ENCODE results near the gene ARHGAP19. TPM values are rescaled to one million over a fixed set of nuclear protein-coding genes. Genes with fewer than 3 reads are reported as not detected.

The ARHGAP19 gene
- total RNA-seq, 2 donors from 2014 or later = 38.2 to 40.2 TPM

- Mint-ChIP-seq H3K36me3 (no peaks in the 10 kb centered on the region), H3K4me1 (ENCODE audit: low read depth in 2 of 2) (peaks cover 0 to 4% of the 10 kb centered on the region in 2 donors), H3K27me3 (peaks cover 24 to 29% of the 10 kb centered on the region in 2 donors), H3K9me3 (no peaks in the 10 kb centered on the region), H3K27ac (no peak overlapping the region), H3K4me3 (no peak overlapping the region)
- DNase-seq (ENCODE audit: low spot score) = no peak
- no peak for ATAC-seq
Observed at GRCh38 chr10:97179731-97180362, 112.6 kb downstream of the ARHGAP19 start.

DNA sequence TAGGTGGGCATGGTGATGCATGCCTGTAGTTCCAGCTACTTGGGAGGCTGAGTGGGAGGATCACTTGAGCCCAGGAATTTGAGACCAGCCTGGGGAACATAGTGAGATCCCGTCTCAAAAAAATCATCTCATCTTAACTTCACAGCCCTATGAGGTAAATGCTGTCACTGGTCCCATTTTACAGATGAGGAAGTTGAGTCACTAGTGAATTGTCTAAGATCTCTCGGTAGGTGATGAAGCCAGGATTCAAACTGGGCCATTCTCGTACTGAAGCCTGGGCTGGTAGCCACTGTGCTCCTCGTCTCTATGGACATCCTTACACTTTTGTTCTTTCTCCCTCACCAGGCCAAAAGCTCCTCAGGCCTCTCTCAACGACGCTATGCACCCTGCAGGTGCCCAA, 113.1 kb downstream of the ARHGAP19 start:
- H3K27me3 Mint-ChIP-seq = peaks cover 19 to 24% of the 10 kb centered on the region in 2 donors
- H3K4me3 Mint-ChIP-seq = no peak overlapping the region
- H3K27ac Mint-ChIP-seq = no peak overlapping the region
- no peaks in the 10 kb centered on the region for H3K9me3 Mint-ChIP-seq
- ATAC-seq (no peak), DNase-seq (ENCODE audit: low spot score) (no peak)
- H3K4me1 Mint-ChIP-seq (ENCODE audit: low read depth in 2 of 2) = peaks cover 0 to under 1% of the 10 kb centered on the region in 2 donors
- no peaks in the 10 kb centered on the region for H3K36me3 Mint-ChIP-seq

DNA sequence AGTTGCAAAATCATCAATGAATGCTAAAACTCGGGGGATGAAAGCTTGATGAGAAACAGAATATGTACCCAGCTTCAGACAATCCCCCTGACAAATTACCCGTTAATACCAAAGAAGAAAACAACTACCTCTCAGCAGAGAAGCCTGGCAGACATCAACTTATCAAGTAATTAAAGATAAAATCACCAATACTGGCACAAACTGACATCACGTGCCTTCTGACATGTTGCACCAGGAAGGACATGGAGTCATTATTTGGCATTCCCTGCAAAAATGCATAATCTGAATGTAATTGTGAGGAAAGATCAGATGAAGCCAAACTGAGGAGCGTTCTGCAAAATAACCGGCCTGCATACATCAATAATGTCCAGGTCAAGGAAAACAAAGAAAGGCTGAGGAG, 114.4 kb downstream of the ARHGAP19 start:
- no peak overlapping the region for H3K27ac Mint-ChIP-seq

GRCh38 chr10:97176226-97176625, 116.2 kb downstream of the ARHGAP19 start:
- H3K9me3 Mint-ChIP-seq = no peaks in the 10 kb centered on the region
- DNase-seq (ENCODE audit: low spot score) (no peak), ATAC-seq (no peak)
- H3K36me3 Mint-ChIP-seq = no peaks in the 10 kb centered on the region
- H3K27me3 Mint-ChIP-seq = peaks cover 11 to 19% of the 10 kb centered on the region in 2 donors
- no peak overlapping the region for H3K4me3 Mint-ChIP-seq
- H3K27ac Mint-ChIP-seq = no peak overlapping the region
- H3K4me1 Mint-ChIP-seq (ENCODE audit: low read depth in 2 of 2) = no peaks in the 10 kb centered on the region

More for the DNA sequence above, 114.4 kb downstream of the ARHGAP19 start:
- Mint-ChIP-seq H3K9me3 (no peaks in the 10 kb centered on the region), H3K4me1 (ENCODE audit: low read depth in 2 of 2) (no peaks in the 10 kb centered on the region), H3K27me3 (peaks cover 8 to 12% of the 10 kb centered on the region in 2 donors), H3K36me3 (no peaks in the 10 kb centered on the region), H3K4me3 (no peak overlapping the region)
- DNase-seq (ENCODE audit: low spot score) (no peak), ATAC-seq (no peak)

- ATAC-seq (peak in 1 of 2 donors; percentile 13), DNase-seq (ENCODE audit: low spot score) (no peak)
- H3K27ac Mint-ChIP-seq = no peak overlapping the region
- no peaks in the 10 kb centered on the region for H3K36me3 Mint-ChIP-seq
- H3K27me3 Mint-ChIP-seq = peaks cover 12 to 18% of the 10 kb centered on the region in 2 donors
- H3K4me3 Mint-ChIP-seq = no peak overlapping the region
- no peaks in the 10 kb centered on the region for H3K9me3 Mint-ChIP-seq
- no peaks in the 10 kb centered on the region for H3K4me1 Mint-ChIP-seq (ENCODE audit: low read depth in 2 of 2)
Observed at GRCh38 chr10:97175586-97175985, 116.9 kb downstream of the ARHGAP19 start.

GRCh38 chr10:97174941-97175340, 117.5 kb downstream of the ARHGAP19 start:
- Mint-ChIP-seq H3K36me3 (no peaks in the 10 kb centered on the region), H3K4me3 (no peak overlapping the region), H3K4me1 (ENCODE audit: low read depth in 2 of 2) (no peaks in the 10 kb centered on the region), H3K27me3 (peaks cover 11 to 12% of the 10 kb centered on the region in 2 donors), H3K27ac (no peak overlapping the region), H3K9me3 (no peaks in the 10 kb centered on the region)
- no peak for DNase-seq (ENCODE audit: low spot score)
- ATAC-seq = no peak

GRCh38 chr10:97174276-97174775, 118.1 kb downstream of the ARHGAP19 start:
- DNase-seq (ENCODE audit: low spot score) (no peak), ATAC-seq (no peak)
- no peaks in the 10 kb centered on the region for H3K9me3 Mint-ChIP-seq
- H3K27ac Mint-ChIP-seq = no peak overlapping the region
- H3K27me3 Mint-ChIP-seq = peaks cover 11 to 16% of the 10 kb centered on the region in 2 donors
- no peaks in the 10 kb centered on the region for H3K4me1 Mint-ChIP-seq (ENCODE audit: low read depth in 2 of 2)
- H3K36me3 Mint-ChIP-seq = no peaks in the 10 kb centered on the region
- H3K4me3 Mint-ChIP-seq = no peak overlapping the region

DNA sequence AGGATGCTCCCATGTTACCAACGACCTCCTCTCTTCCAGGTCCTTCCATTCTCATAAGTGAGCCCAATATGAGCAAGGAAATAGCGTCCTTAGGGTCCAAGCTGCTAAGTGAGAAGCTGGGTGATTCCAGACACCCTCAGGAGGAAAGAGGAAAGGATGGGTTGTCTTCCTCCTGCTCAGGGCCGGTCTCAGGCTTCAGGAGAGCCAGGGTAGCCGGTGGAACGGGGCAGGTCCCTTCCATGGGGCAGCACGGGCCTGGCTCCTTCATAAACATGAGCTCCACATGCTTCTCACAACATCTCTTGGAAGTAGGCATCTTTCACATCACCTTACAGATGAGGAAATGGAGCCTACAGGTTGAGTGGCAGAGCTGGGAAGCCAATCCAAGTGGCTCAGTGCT, 119.4 kb downstream of the ARHGAP19 start:
- no peak for ATAC-seq
- no peaks in the 10 kb centered on the region for H3K4me1 Mint-ChIP-seq (ENCODE audit: low read depth in 2 of 2)
- DNase-seq (ENCODE audit: low spot score) = no peak
- H3K9me3 Mint-ChIP-seq = no peaks in the 10 kb centered on the region
- H3K27me3 Mint-ChIP-seq = peaks cover 11 to 23% of the 10 kb centered on the region in 2 donors
- no peak overlapping the region for H3K4me3 Mint-ChIP-seq
- H3K27ac Mint-ChIP-seq = no peak overlapping the region
- no peaks in the 10 kb centered on the region for H3K36me3 Mint-ChIP-seq

Other genes with a start within 250 kb of the ARHGAP19 start
- gene SLIT1, start 106.7 kb downstream of the ARHGAP19 start, total RNA-seq = under 1 TPM; 0.48 to 0.78 TPM
- 1 to 10 TPM; 2.4 to 3.0 TPM for gene FRAT1, start 26.6 kb upstream of the ARHGAP19 start, total RNA-seq
- gene FRAT2, start 42.1 kb upstream of the ARHGAP19 start, total RNA-seq = 1 to 10 TPM; 7.1 to 8.7 TPM
- gene RRP12, start 108.7 kb upstream of the ARHGAP19 start, total RNA-seq = 100 to 1,000 TPM in 1 of 2 donors, 10 to 100 TPM in 1; 40.1 to 100 TPM
- gene PGAM1, start 133.6 kb upstream of the ARHGAP19 start, total RNA-seq = 100 to 1,000 TPM; 546 to 554 TPM
- 10 to 100 TPM; 51.0 to 64.5 TPM for gene EXOSC1, start 153.4 kb upstream of the ARHGAP19 start, total RNA-seq
- 10 to 100 TPM; 43.6 to 61.2 TPM for gene ZDHHC16, start 153.5 kb upstream of the ARHGAP19 start, total RNA-seq
- 10 to 100 TPM; 66.3 to 95.6 TPM for gene MMS19, start 205.8 kb upstream of the ARHGAP19 start, total RNA-seq
- 1 to 10 TPM; 3.3 to 5.6 TPM for gene UBTD1, start 206.3 kb upstream of the ARHGAP19 start, total RNA-seq